GM18951 (cell line): ENCODE data around the gene M6PR.

Source experiments
- POLR2A ChIP-seq: IDR thresholded peaks from 4 replicates; pipeline ENCODE4 v1.6.1; 2011; ENCODE audit warnings: mild to moderate bottlenecking; ENCODE audit not compliant: insufficient read length, insufficient read depth; ENCODE audit errors: extremely low read depth
- in situ Hi-C: fragments of 300-500 bp; cut with MboI; formaldehyde crosslinking; loops from one replicate; pipeline ENCODE4 v1.12.0; 2022; ENCODE audit warnings: low sequenced_read_pairs, mixed read lengths, inconsistent platforms; ENCODE audit not compliant: unreplicated experiment

The M6PR gene

DNA sequence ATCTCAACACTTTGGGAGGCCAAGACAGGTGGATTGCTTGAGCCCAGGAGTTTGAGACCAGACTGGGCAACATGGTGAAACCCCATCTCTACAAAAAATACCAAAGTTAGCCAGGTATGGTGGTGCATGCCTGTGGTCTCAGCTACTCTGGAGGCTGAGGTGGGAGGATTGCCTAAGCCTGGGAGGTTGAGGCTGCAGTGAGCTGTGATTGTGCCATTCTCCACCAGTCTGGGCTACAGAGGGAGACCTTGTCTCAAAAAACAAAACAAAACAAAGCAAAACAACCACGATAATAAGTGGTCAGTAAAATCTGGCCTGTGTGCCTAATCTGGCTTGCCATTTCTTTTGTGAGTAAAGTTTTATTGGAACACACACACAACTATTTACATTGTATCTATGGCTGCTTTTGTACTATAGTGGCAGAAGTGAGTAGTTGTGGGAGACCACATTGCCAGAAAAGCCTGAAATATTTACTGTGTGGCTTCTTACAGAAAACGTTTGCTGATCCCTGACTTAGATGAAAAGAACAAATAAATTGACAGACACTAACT lies 20.5 kb upstream of the M6PR start:
- in situ Hi-C loops = no loop called here
- no peak for TF ChIP-seq POLR2A

DNA sequence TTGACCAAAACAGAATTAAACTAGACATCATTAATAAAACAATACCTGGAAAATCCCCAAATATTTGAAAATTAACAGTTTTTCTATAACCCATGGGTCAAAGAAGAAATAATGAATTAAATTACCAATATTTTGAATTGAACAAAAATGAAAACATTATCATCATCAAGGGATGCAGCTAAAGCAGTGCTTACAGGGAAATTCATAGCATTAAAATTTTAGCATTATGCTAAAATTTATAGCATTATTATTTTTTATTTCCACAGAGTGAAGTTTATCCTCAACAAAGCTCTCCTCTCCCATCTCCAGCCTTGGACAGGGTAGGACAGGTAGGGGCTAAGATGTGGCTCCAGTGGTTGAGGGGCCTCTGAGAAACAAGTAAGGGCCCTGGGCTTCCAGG lies 19.3 kb upstream of the M6PR start:
- TF ChIP-seq POLR2A = no peak
- in situ Hi-C loops = no loop called here

DNA sequence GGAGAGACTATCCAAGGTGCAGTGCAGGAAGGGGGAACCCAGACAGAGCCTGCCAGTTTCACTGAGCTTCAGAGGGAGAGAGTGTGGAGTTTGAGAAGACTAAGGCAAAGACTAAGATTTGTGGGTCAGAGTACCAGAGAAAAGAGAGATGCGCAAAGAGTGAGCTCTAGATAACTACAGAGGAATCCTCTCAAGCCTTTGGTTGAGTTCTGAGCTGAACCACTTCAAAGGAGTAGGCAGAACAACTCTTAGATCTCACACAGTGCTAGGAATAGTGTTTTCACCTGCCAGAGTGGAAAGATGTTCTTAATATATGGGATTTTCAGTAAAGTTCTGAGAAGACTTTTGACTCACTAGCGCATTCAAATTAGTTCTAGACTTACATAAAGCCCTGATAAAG lies 10.7 kb upstream of the M6PR start:
- in situ Hi-C loops = no loop called here
- TF ChIP-seq POLR2A = no peak

DNA sequence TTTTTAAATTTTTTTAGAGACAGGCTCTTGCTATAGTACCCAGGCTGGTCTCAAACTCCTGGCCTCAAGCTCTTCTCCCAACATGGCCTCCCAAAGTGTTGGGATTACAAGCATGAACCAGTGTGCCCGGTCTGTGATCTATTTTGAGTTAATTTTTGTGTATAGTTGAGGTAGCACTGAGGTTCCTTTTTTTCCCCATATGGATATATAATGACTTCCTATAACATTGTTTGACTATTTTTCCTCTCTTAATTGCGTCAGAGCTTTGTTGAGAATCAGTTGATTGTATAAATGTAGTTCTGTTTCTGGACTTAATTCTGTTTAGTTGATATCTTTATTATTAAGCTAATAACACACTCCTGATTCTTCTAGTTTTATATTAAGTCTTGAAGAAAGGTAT lies 8.6 kb upstream of the M6PR start:
- in situ Hi-C loops = loop anchor here (10.0 kb wide), 1 partner anchor 77 kb away; no protein-coding TSS in a partner anchor

DNA sequence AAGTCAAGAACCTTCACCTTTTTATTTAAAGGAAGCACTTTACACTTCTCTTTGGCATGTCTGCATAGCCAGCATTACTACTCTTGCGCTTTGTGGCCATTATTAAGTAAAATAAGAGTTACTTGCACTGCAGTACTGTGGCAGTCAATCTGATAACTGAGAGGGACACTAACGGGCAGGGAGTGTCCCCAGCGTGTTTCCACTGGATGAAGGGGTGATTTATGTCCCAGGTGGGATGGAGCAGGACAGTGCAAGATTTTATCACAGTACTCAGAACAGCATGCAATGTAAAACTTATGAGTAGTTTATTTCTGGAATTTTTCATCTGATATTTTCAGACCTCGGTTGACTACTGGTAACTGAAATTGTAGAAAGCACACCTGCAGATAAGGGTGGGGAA lies 8.1 kb upstream of the M6PR start:
- in situ Hi-C loops = loop anchor here (10.0 kb wide), 1 partner anchor 77 kb away; no protein-coding TSS in a partner anchor
- TF ChIP-seq POLR2A = no peak

More for the DNA sequence above, 8.6 kb upstream of the M6PR start:
- no peak for TF ChIP-seq POLR2A

DNA sequence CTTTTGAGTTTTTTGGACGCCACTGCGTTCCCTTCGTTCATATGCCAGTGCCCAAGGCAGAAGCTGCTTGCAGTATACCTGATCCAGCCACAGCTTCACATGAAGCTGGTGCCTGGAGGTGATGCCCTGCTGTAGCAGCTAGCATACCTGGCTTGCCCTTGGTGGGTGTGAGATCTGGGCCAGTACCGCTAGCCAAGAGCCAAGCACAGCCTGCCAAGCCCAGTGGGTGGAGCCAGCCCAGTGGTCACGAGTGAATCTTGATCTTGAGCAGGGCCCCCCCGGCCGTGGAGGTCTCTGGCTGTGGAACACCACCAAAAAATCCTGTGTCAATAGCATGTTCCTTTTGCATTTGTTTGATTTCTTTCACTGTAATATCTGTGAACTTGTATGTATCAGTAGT lies 7.3 kb upstream of the M6PR start:
- no peak for TF ChIP-seq POLR2A
- in situ Hi-C loops = loop anchor here (10.0 kb wide), 1 partner anchor 78 kb away; no protein-coding TSS in a partner anchor

DNA sequence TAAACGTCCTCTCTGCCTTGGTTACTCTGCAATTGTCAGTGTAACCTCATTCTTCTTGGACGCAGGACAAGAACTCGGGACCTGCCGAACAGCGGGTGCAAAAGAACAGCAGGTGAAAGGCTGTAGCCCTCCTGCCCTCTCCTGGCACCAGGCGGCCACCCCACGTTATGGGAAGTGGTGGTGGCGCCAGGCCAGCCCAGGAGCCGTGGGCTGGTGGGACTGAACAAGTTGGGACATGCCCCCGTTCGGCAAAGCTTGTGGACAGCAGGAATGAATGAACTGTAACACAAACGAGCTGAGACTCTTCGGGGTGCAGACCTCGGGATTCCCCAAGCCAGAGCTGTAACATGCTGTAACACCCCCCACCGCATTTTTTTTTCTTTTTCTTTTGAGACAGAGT lies 6.6 kb upstream of the M6PR start:
- in situ Hi-C loops = loop anchor here (10.0 kb wide), 1 partner anchor 79 kb away; no protein-coding TSS in a partner anchor
- no peak for TF ChIP-seq POLR2A

DNA sequence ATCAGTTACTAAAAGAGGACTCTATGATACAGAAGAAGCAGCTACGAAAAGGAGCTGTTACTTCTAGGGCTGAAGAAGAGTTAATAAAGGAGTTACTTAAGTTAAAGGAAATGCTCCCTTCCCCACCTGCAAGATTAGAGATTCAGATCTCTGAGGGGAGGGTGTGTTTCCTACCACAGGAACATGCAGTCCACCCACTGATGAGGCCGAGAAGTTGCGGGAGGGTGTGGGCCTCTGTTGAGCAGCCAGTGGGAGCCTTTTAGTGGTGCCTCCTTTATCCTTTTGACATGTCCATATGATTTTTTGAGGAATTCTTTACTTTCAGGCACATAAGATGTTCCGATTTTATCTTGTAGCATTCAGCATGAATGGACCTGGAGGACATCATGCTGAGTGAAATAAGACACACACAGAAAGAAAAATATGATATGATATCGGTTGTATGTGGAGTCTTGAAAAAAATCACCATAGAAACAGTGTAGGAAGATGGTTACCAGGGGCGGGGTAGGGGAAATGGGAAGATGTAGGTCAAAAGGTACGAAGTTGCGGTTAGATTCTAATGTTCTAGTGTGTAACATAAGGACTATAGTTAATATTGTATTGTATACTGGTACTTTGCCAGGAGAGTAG lies 4.4 kb upstream of the M6PR start:
- in situ Hi-C loops = loop anchor here (10.0 kb wide), 1 partner anchor 81 kb away; no protein-coding TSS in a partner anchor
- no peak for TF ChIP-seq POLR2A

DNA sequence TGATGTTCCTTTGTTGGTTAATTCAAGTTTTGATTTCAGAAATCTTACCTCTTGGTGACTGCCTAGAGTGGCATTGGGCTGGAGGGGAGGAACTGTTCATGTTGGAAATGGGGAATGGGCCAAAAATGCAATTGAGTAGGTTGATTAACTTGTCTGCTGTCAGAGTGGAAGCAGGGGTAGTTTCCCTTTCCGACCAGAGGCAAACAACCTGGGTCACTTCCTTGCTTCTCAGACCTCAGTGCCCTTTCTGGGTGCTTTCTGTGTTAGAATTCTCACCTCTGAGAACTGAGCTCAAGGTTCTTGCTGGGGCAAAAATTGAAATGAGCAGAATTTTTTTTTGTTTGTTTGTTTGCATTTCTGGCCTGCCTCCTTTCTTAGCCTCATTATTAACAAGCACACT lies 2.3 kb upstream of the M6PR start:
- no peak for TF ChIP-seq POLR2A
- in situ Hi-C loops = loop anchor here (10.0 kb wide), 1 partner anchor 83 kb away; no protein-coding TSS in a partner anchor

DNA sequence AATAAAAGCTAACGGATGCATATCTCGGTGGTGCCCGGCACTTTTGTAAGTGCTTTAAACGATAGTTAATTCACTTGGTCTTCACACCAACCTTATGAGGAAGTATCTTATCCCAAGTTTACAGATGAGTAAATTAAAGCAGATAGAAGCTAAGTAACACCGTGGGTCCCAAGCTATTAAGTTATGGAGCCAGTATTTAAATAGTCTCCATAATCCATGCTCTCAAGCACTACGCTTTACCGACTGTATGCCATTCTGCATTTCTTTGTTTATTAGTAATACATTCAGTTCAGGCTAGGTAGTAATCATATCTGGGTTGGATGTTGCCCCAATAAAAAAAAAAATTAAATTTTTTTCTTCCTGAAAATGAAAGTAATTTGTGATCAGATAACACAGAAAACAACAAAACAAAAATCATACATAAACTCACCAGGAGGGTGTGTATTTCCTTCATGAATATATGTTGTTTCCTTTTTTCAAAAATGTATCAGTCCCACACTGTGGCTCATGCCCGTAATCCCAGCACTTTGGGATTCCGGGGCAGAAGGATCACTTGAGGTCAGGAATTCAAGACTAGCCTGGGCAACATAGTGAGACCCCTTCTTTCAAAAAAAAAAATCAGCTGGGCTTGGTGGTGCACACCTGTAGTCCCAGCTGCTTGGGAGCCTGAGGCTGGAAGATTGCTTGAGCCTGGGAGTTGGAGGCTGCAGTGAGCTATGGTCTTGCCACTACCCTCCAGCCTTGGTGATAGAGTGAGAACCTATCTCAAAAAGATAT lies 1.4 kb upstream of the M6PR start:
- in situ Hi-C loops = loop anchor here (10.0 kb wide), 1 partner anchor 84 kb away; no protein-coding TSS in a partner anchor
- TF ChIP-seq POLR2A = no peak

DNA sequence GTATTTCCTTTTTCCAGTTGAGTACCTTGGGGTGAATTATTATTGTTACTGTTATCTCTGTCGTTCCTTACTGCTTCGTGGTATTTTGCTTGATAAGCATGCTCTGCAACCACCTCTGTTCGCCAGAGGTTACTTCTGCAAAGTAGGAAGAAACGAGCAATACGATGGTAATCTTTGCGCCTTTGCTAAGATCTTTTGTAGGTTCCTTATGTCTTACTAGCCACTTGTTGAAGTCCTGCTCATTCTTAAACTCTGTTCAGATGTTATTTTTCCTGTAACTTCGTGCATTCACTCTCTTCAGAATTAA lies 729 bp upstream of the M6PR start:
- TF ChIP-seq POLR2A = no peak
- in situ Hi-C loops = loop anchor here (10.0 kb wide), 1 partner anchor 85 kb away; no protein-coding TSS in a partner anchor

DNA sequence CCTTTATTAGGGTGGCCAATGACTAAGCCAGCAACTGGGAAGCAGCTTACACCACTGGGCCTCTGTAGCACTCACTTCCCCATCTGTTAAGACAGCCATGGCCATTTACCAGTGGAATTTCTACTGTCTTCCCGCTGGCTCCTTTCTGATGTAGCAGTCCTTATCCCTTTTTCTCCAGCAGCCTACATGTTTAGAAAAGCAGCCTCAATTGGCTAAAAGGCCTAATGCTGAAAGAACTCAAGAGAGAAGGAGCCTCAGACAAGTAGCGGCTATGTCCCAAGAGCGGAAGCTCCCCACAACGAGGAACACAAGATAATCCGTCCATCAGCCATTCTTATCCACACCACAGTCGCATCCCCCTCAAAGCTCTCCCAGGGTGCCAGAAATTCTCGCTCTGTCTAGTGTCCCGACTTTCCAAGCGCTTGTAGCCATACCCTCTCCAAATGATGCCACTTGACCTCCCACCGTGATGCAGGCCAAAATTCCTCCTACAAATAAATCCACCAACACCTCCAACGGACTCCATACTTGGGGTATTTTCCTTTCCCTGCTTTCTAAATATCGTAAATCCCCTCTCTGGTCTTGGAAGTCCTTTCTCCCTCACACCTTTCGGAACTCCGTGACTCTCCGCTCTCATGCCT lies 624 bp downstream of the M6PR start:
- TF ChIP-seq POLR2A = no peak
- in situ Hi-C loops = no loop called here

DNA sequence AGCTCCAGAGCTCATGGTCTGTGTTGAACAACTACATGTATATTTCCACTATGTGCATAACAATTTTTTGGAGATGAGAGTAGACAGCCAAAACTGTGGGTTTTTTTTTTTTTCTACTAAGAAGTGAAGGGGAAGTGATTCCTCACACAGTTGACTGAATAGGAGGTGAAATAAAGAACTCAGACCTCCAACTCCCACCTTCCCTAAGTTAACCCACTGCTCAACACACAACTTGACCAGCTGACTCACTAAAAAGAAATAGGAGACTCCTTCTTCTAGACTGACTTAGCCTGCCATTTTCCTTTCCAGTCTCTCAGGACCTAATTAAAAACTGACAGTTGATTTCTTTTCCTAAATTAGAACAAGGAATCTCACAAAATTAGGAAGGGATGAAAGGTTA lies 1.7 kb downstream of the M6PR start:
- in situ Hi-C loops = no loop called here
- no peak for TF ChIP-seq POLR2A
